ENCODE measurements around the gene IL1RL1. TPM values are rescaled to one million over a fixed set of nuclear protein-coding genes. Genes with fewer than 3 reads are reported as not detected.

IL1RL1 gene
- total RNA-seq = 108 and 144 TPM in 2 replicates

GRCh38 chr2:102310964-102311640 lies at the start of gene IL1RL1:
IL1RL1 (plus strand) TSS chr2:102311563; CDS start chr2:102338265, 26,702 bp downstream.
- DNase-seq (ENCODE audit: low read depth, low spot score) = no peak

- DNase-seq (ENCODE audit: low read depth, low spot score) = no peak
Observed at GRCh38 chr2:102262216-102263129, 48.9 kb upstream of the IL1RL1 start.

- no peak for DNase-seq (ENCODE audit: low read depth, low spot score)
Observed at GRCh38 chr2:102264952-102265351, 46.4 kb upstream of the IL1RL1 start.

- DNase-seq (ENCODE audit: low read depth, low spot score) = no peak
Observed at GRCh38 chr2:102266204-102266603, 45.2 kb upstream of the IL1RL1 start.

- no peak for DNase-seq (ENCODE audit: low read depth, low spot score)
Observed at GRCh38 chr2:102267774-102268173, 43.6 kb upstream of the IL1RL1 start.

- DNase-seq (ENCODE audit: low read depth, low spot score) = no peak
Observed at GRCh38 chr2:102268510-102269199, 42.7 kb upstream of the IL1RL1 start.

- no peak for DNase-seq (ENCODE audit: low read depth, low spot score)
Observed at GRCh38 chr2:102269200-102269524, 42.2 kb upstream of the IL1RL1 start.

- DNase-seq (ENCODE audit: low read depth, low spot score) = no peak
Observed at GRCh38 chr2:102271844-102272243, 39.5 kb upstream of the IL1RL1 start.

- DNase-seq (ENCODE audit: low read depth, low spot score) = peak; percentile 72
Observed at GRCh38 chr2:102273619-102274211, 37.6 kb upstream of the IL1RL1 start.

- no peak for DNase-seq (ENCODE audit: low read depth, low spot score)
Observed at GRCh38 chr2:102276549-102277201, 34.7 kb upstream of the IL1RL1 start.

- DNase-seq (ENCODE audit: low read depth, low spot score) = no peak
Observed at GRCh38 chr2:102277202-102277700, 34.1 kb upstream of the IL1RL1 start.

GRCh38 chr2:102278720-102279390 lies 32.5 kb upstream of the IL1RL1 start:
- DNase-seq (ENCODE audit: low read depth, low spot score) = no peak

GRCh38 chr2:102279391-102279735 lies 32.0 kb upstream of the IL1RL1 start:
- no peak for DNase-seq (ENCODE audit: low read depth, low spot score)

- no peak for DNase-seq (ENCODE audit: low read depth, low spot score)
Observed at GRCh38 chr2:102282678-102283091, 28.7 kb upstream of the IL1RL1 start.

- DNase-seq (ENCODE audit: low read depth, low spot score) = no peak
Observed at GRCh38 chr2:102283996-102284395, 27.4 kb upstream of the IL1RL1 start.

- no peak for DNase-seq (ENCODE audit: low read depth, low spot score)
Observed at GRCh38 chr2:102284611-102285010, 26.8 kb upstream of the IL1RL1 start.

- DNase-seq (ENCODE audit: low read depth, low spot score) = no peak
Observed at GRCh38 chr2:102285368-102285767, 26.0 kb upstream of the IL1RL1 start.

GRCh38 chr2:102286041-102286440 lies 25.3 kb upstream of the IL1RL1 start:
- no peak for DNase-seq (ENCODE audit: low read depth, low spot score)

GRCh38 chr2:102289129-102289528 lies 22.2 kb upstream of the IL1RL1 start:
- DNase-seq (ENCODE audit: low read depth, low spot score) = no peak

- DNase-seq (ENCODE audit: low read depth, low spot score) = no peak
Observed at GRCh38 chr2:102290594-102290993, 20.8 kb upstream of the IL1RL1 start.
